Measurements from ENCODE around the gene SUGP1.
"Not testable (repeated sequence)": the region's sequence is repeated elsewhere in the genome, so short reads cannot be mapped to it uniquely, and the experiment has no call there.

SUGP1 gene, protein sequence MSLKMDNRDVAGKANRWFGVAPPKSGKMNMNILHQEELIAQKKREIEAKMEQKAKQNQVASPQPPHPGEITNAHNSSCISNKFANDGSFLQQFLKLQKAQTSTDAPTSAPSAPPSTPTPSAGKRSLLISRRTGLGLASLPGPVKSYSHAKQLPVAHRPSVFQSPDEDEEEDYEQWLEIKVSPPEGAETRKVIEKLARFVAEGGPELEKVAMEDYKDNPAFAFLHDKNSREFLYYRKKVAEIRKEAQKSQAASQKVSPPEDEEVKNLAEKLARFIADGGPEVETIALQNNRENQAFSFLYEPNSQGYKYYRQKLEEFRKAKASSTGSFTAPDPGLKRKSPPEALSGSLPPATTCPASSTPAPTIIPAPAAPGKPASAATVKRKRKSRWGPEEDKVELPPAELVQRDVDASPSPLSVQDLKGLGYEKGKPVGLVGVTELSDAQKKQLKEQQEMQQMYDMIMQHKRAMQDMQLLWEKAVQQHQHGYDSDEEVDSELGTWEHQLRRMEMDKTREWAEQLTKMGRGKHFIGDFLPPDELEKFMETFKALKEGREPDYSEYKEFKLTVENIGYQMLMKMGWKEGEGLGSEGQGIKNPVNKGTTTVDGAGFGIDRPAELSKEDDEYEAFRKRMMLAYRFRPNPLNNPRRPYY

DNA sequence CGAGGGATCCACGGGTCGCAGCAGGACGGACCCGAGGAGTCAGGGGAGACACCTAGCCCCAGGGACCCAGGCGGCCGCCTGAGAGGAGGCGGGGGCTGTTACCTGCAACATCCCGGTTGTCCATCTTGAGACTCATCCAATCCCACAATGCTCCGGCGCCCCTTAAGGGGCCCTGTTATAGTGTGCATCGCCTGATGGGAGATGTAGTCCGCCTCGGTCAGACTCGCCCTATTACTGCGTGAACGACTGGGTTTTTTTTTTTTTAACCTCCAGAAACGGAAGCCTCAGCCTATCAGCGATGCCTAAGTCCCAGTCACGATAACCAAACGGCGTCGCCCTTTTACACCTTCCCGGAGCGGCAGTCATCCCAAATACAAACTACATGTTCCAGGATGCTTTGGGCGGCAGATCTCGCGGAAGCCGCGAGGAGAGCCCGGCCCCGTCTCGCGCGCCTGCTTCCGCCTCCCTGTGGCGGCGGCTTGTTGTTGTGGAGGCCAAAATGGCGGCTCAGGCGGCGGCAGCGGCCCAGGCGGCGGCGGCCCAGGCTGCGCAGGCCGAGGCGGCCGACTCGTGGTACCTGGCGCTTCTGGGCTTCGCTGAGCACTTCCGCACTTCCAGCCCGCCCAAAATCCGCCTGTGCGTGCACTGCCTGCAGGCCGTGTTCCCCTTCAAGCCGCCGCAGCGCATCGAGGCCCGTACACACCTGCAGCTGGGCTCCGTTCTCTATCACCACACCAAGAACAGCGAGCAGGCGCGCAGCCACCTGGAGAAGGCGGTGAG, at the start of gene SUGP1, which contains the start of gene MAU2:
Gene SUGP1, minus strand, starts transcription at position 149 of the 780 bp plus-strand sequence. Its CDS starts 13 bp downstream, at position 136.
Gene MAU2, plus strand, starts transcription at position 469 of the 780 bp plus-strand sequence. Its CDS starts 31 bp downstream, at position 500.
- peak; percentile 98 for DNase-seq (ENCODE audit: low spot score)

DNA sequence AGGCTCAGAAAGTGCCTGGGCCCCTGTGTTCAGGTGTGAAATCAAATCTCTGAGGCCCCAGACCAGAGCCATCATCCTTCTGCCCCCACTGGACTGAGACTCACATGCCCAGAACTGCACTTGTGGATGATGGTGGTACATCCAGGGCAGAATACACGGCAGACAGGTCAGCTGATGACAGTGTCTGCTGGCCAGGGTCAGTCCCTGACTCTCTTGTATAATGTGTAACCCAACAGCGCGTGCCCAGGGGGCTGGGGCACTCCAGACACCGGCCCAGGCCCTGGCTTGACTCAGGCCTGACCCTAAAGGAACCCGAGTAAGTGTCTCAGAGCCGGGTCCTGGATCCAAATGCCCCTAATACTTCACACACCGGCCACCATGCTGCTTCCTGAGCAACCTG, 47.8 kb upstream of the SUGP1 start:
- DNase-seq (ENCODE audit: low spot score) = peak; percentile 26

DNA sequence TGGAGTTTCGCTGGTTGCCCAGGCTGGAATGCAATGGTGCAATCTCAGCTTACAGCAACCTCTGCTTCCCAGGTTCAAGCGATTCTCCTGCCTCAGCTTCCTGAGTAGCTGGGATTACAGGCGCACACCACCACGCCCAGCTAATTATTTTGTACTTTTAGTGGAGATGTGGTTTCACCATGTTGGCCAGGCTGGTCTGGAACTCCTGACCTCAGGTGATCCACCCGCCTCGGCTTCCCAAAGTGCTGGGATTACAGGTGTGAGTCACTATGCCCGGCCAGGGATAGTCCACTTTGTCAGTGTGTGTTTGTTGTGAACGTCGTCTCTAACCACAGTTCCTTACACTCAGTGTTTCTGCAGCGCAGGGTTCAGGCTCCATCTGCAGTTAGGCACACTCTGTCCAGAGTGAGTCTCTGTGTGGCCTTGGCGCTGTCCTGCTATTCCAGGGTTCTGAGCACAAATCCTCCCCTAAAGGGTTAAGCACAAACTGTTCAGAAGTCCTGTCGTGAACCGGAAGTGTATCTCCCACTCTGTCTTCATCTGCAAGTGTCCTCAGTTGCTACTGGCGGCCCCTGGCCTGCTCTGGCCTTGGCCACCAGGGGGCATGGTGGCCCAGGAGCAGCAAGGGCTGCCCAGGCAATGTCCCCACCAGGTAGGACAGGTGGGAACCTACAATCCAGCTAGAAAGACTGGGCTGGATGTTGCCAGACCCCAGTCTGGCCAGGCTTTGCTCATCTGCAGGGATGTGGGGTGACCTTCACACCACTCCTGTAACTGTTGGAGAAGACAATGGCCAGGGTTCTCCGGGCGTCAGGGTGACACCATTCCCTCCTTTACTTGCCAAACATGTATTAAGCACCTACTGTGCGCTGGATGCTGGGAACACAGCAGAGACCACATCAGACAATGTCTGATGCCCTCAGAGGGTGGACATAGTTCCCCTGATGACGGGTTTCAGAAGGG, 46.4 kb upstream of the SUGP1 start:
- peak; percentile 88 for DNase-seq (ENCODE audit: low spot score)

DNA sequence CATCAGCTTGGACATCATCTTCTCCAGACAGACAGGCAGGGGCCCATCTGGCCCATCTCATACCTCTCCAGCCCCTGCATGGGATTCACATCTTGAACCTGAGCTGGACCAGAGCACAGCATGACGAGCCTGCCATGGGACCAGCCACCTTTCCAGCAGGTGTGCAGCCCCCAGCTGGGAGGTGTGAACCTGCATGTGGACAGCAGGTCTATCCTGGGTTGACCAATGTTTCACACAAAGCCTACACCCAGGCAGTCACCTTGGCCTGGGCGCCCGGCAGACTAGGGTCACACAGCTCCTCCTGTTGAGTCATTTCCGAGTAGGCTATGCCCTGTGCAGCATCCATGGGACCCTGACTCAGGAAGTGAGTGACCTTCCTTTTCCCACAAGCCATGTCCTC, 41.8 kb upstream of the SUGP1 start:
- no peak for DNase-seq (ENCODE audit: low spot score)

DNA sequence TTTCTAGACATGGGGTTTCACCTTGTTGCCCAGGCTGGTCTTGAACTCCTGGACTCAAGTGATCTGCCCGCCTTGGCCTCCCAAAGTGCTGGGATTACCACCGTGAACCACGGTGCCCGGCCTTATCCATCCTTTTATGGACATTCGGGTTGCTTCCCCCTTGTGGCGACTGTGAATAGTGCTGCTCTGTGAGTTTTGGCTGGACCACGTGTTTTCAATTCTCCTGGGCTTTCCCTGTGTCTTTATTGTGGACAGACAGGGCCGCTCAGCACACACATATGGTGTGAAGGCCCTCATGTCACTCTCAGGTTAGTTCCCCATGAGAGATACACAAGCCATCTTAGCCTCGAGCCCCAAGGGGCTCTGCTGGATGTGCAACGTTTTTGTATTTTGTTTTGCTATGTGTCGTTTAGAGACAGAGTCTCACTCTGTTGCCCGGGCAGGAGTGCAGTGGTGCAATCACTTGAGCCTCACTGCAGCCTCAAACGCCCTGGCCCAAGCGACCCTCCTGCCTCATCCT, 40.8 kb upstream of the SUGP1 start:
- peak; percentile 85 for DNase-seq (ENCODE audit: low spot score)

DNA sequence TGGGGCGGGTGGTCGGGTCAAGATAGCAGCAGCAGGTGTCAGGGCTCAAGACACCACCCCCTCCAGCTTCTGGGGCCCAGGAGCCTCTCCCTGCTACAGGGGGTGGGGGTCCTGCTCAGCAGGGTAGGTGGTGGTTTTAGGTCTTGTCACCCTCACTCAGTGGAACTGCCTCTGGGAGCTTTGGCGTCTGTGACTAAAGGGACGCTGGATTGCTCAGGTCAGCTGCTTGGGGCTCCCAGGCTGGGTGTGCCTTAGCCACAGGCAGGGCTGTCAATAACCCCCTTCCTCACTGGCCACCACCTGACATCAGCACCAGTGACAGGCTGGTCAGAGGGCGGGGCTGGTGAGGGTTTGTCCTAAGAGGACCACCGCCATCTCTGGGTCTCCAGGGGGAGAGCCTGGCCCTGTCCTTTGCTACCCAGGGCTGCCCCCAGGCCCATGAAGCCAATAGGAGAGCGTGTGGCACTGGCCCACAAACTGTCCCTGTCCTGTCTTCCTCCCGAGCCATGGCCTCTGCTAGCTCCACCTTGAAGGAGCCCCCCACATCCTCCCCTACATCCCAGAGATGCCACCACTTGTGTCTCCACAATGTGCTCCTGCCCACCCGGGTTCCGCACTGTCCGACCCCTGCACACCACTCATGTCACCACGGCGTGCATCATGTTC, 36.7 kb upstream of the SUGP1 start:
- no peak for DNase-seq (ENCODE audit: low spot score)

DNA sequence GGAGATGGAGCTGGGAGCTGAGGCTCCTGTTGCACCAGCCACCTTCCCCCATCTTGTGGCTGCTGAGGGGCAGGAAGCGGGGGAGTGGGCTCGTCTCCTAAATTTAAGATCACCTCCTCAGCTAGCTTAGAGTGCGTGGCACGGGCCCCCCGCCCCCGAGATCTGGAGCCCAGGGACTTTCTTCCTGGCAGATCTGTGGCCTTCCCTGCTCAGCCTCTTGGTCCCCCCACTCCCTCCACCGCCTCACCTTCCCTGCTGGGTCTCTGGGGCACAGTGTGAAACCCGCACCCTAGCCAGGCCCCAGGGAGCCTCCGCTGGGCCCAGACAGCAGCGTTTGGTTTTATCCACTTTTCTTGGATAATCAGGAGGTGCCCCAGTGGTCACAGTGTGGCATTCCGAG, 36.2 kb upstream of the SUGP1 start:
- DNase-seq (ENCODE audit: low spot score) = no peak

DNA sequence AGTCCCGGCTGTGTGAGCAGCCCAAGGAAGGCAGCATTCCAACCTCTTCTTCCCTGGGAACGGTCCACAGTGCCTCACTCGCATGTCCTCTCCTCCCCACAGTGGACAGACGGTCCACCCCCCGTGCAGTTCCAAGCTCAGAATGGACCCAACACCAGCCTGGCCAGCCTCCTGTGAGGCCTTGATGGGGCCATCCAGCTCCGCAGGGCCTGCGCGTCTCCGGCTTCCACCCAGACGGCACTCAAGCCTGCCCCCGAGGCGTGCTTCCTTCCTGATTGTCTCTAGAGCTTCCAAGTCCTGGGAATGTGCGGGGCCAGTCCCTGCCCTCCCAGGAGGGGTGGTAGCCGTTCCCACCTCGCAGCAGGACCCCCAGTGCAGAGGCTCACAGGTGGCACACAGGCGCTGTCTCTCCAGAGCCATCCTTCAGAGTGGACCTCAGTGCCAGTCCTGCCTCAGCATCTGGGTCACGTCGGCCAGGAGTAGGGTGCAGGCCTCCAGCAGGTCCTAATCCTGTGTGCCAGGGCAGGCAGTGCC, 35.4 kb upstream of the SUGP1 start:
- no peak for DNase-seq (ENCODE audit: low spot score)

DNA sequence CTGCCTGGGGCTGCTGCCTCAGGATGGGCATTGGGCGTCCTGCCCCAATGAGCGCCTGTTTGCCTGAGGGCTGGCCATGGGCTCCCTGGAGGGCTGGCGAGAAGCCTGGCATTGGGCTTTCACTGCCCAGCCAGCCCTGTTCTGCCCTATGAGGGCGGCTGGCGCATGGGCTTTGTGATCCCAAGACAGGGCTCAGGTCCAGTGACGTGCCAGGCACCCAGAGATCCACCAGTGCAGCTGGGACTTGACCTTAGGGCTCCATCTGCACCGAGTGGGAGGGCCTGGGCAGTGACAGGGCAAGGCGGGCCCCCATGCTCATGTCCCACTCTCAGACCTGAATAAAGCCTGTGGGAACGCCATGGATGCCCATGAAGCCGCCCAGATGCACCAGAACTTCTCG, 34.6 kb upstream of the SUGP1 start:
- DNase-seq (ENCODE audit: low spot score) = no peak

DNA sequence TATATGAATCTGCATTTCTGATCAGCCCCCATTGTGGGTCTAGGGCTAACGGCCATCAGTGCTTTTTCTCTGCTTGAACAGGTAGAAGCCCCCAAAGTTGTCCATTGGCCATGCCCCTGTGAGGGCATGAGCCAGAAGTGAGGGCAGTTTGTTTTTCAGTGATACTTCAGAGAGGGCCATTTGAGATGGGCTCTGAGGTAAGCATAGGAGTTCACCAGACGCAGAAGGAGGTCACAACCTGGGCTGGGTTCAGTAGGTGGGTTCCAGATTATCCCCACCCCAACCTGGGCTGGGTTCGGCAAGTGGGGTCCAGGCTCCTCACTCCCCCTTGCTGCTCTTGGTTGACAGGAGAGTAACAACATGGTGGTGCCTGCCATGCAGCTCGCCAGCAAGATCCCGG, 33.7 kb upstream of the SUGP1 start:
- DNase-seq (ENCODE audit: low spot score) = no peak

DNA sequence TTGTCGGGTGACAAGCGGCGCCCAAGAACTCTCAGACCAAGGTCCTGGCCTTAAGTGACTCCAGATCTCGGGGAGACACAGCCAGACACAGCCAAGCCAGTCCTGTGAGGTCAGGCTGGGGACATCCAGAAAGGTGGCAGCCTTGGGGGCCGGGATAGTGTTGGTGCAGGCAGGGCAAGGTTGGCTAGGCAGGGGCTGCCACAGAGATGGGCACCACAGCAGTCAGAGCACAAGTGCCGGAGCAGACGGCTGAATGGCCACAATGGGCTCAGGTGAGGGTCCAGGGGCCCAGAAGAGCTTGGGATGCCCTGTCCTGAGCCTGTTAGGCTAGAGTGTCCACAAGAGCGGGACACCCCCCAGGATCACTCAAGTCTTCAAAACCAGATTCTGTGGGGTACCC, 32.5 kb upstream of the SUGP1 start:
- DNase-seq (ENCODE audit: low spot score) = no peak

DNA sequence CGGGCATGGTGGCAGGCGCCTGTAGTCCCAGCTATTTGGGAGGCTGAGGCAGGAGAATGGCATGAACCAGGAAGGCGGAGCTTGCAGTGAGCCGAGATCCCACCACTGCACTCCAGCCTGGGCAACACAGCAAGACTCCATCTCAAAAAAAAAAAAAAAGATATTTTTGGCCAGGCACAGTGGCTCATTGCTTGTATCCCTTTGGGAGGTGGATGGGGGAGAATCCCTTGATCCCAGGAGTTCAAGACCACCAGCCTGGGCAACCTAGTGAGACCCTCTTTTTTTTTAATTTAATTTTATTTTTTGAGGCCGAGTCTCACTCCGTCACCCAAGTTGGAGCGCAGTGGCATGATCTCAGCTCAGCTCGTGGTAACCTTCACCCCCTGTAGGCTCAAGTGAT, 30.4 kb upstream of the SUGP1 start:
- DNase-seq (ENCODE audit: low spot score) = not testable (repeated sequence)

DNA sequence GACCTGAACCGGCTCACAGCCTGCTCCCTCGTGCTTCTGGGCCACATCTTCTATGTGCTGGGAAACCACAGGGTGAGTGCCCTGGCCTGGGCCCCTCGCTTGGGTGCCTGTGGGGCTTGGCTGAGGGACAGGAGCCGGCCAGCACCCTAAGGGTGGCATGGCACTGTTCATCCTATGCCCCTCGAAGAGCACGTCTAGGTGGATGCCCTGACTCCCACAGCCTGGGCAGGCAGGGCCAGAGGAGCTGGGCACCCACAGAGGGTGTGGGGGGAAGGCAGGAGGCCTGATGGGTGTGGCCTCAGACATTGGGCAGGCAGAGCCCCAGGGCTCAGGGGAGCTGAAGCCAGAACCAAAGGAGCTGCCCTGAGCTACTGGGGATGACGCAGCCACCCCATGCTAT, 29.1 kb upstream of the SUGP1 start:
- no peak for DNase-seq (ENCODE audit: low spot score)

DNA sequence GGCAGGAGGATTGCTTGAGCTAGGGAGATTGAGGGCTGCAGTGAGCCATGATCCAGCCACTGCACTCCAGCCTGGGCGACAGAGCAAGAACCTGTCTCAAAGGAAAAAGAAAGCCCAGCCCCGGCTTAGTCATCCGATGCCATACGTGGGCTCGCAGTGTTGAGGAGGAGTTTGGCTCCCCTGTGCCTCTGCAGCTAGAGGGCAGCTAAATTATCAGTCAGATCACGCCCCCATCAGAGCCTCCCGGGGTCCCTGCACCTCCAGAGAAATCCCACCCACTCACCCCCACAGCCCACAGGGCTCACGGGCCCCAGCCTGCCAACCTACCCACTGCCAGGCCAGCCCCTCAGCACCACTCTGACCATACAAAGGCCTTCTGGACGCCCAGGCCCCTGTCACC, 28.0 kb upstream of the SUGP1 start:
- no peak for DNase-seq (ENCODE audit: low spot score)

DNA sequence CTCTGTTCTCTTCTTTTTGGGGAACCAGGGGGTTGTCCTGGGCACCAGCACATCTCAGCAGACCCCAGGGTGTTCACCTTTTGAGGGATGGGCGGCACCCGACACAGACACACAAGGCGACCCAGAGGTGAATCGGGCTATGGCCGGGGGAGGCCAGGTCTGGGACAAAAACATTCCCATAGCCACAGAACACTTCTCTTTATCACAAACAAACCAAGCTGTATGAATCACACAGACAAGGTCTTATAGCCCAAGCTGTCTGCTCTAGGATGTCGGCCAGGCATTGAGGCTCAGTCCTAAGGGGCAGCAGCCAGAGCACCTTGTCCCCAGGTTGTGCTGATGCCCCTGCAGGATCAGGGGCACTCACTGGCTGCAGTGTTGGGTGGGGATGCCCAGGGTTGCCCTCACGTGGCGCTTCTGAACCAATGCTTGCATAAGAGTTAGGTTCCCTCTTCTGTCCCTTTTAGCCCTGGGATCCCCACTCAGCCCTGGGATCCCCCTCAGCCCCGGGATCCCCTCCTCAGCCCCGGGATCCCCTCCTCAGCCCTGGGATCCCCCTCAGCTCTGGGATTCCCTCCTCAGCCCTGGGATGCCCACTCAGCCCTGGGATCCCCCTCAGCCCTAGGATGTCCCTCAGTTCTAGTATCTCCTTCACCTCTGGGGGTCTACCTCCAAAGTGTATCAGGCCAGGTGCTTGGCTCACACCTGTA, 27.2 kb upstream of the SUGP1 start:
- DNase-seq (ENCODE audit: low spot score) = no peak

DNA sequence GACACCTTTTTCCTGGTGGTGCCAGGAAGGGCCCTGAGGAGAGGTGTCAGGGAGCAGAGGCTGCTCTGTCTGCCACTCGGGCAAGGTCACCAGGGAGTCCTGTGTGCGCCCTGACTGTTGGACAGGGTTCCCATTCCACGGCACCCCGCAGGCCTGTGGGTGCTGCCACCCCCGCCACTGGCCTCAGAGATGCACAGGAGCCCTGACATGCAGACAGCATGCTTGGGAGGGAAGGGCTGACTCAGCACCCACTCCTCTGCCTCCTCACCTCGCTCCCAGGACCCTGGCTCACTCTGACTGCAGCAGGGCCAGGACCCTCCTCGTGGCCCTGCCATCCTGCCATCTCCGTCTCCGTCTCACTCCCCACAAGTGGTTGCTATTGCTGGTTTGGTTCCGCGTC, 25.7 kb upstream of the SUGP1 start:
- no peak for DNase-seq (ENCODE audit: low spot score)

DNA sequence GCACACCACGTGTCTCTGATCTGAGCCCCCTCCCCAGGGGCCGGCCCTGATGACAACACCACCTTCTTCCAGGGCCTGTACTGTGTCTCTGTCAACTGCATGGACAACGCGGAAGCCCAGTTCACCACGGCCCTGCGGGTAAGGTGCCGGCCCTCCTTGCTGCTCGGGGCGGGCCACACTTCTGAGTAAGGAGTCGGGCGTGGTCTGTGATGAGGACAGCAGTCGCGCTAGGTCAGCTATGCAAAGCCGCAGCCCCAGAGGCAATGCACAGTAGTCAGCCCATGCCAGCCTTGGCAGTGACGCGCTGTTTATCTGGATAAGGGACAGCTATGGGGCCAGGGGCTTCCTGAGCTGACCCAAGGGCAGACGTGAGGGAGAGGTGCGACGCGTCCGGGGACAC, 24.9 kb upstream of the SUGP1 start:
- DNase-seq (ENCODE audit: low spot score) = no peak

DNA sequence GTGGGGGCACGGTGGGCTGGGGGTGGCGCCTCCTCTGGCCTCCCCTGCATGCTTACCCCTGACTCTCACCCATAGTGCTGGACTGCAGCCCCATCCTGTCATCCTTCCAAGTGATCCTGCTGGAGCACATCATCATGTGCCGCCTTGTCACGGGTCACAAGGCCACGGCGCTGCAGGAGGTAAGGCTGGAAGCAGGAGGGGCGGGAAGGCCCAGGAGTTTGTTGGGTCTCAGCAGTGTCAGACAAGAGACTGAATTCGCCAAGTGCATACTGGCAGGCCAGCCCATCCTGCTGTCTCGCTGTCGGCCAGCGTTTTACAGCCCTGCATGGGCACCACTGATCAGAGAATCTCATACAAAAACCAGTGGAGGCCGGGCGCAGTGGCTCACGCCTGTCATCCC, 23.5 kb upstream of the SUGP1 start:
- no peak for DNase-seq (ENCODE audit: low spot score)

DNA sequence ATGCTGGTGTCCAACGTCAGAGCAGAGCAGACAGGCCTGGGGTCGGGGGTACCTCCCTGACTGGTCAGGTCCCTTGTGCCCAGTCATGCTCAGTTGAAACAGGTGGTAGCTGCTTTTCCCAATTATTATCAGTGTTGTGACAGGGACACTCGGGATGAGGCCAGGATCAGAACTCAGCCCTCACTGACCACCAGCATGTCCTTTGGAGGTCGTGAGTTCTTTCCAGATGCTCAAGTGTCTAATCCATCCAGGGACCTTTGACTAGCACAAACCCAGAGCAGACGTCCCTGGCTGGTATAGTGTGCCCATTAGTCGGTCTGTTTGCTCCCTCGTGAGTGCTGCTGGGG, 22.7 kb upstream of the SUGP1 start:
- no peak for DNase-seq (ENCODE audit: low spot score)

Data from D341Med (cell line).